Testis (tissue), 3 donors: ENCODE measurements around the gene C1orf21. TPM values are rescaled to one million over a fixed set of nuclear protein-coding genes. Genes with fewer than 3 reads are reported as not detected.

Experiments used
- DNase-seq: peaks from one replicate; pipeline ENCODE4 v3.0.0-alpha.2; 2019
- H3K27ac ChIP-seq, 2 donors: fragments of 200-600 bp; sonication (generic); one replicate each; pipeline ENCODE4 v1.5.1; 2019
- H3K27me3 ChIP-seq: fragments of 200-600 bp; sonication (generic); one replicate; pipeline ENCODE4 v1.5.1; 2019
- H3K36me3 ChIP-seq: fragments of 200-600 bp; sonication (generic); one replicate; pipeline ENCODE4 v1.5.1; 2017; ENCODE audit warnings: low read depth; ENCODE audit errors: missing control alignments
- H3K4me1 ChIP-seq: fragments of 200-600 bp; sonication (generic); one replicate; pipeline ENCODE4 v1.5.1; 2019
- H3K4me3 ChIP-seq, 2 donors: fragments of 200-600 bp; sonication (generic); one replicate each; pipeline ENCODE4 v1.5.1; 2017 to 2019
- H3K9me3 ChIP-seq: fragments of 200-600 bp; sonication (generic); one replicate; pipeline ENCODE4 v1.5.1; 2017
- CTCF ChIP-seq, 3 experiments: fragments of 450-650 bp in 2 of 3; fragments of 200-600 bp in 1 of 3; sonication (generic) in 1 of 3; IDR thresholded peaks; one replicate each; pipeline ENCODE4 v1.5.1; 2016 to 2019; ENCODE audit warnings: antibody characterized with exemption in 3 of 3, mild to moderate bottlenecking in 2 of 3, moderate library complexity in 1 of 3
- POLR2A ChIP-seq: fragments of 450-650 bp; IDR thresholded peaks from one replicate; pipeline ENCODE4 v1.6.1; 2017; ENCODE audit warnings: antibody characterized with exemption, mild to moderate bottlenecking, moderate library complexity
- WGBS, 2 donors: methylation state at CpG; one replicate each; pipeline ENCODE4 v1.1.5; 2018; 5-methylcytosine and 5-hydroxymethylcytosine counted together
- intact Hi-C: fragments of 100-400 bp; cut with DNase I; formaldehyde crosslinking; loops from one replicate; pipeline ENCODE4 v1.15.1; 2023; ENCODE audit warnings: low total_unique reads
- polyA plus RNA-seq: library from polyadenylated mRNA; stranded (reverse); fragments of 350-450 nt; fragmentation: Illumina TruSeq; extraction: RNeasy Lipid Tissue Mini Kit (QIAGEN cat#74804); gene quantifications from one replicate; pipeline ENCODE4 v1.2.3, GENCODE V29; 2014; ENCODE audit warnings: low read depth, low replicate concordance; ENCODE audit not compliant: insufficient read depth
- total RNA-seq, 2 donors: library from RNA; depleted of rRNA; stranded (reverse); fragments of >200 nt; gene quantifications; one replicate each; pipeline ENCODE4 v1.2.3, GENCODE V29; 2016

The C1orf21 gene
- total and polyA plus RNA-seq, 3 donors from 2014 or later: 13.9 to 17.2 (median 16.0) TPM

GRCh38 chr1:184539580-184539979 lies 152.8 kb downstream of the C1orf21 start:
- Histone ChIP-seq H3K4me1 (peaks cover 7% of the 10 kb centered on the region), H3K27me3 (no peaks in the 10 kb centered on the region), H3K36me3 (no peaks in the 10 kb centered on the region), H3K9me3 (no peaks in the 10 kb centered on the region), H3K4me3 (no peak overlapping the region), H3K27ac (no peak overlapping the region)
- intact Hi-C loops: no loop called here
- DNase-seq: no peak
- TF ChIP-seq POLR2A (no peak), CTCF (IDR thresholded peaks at IDR 0.05) (no peak)
- WGBS, 2 donors: 93 to 100% methylated on average over 2 of the region's 2 CpGs

DNA sequence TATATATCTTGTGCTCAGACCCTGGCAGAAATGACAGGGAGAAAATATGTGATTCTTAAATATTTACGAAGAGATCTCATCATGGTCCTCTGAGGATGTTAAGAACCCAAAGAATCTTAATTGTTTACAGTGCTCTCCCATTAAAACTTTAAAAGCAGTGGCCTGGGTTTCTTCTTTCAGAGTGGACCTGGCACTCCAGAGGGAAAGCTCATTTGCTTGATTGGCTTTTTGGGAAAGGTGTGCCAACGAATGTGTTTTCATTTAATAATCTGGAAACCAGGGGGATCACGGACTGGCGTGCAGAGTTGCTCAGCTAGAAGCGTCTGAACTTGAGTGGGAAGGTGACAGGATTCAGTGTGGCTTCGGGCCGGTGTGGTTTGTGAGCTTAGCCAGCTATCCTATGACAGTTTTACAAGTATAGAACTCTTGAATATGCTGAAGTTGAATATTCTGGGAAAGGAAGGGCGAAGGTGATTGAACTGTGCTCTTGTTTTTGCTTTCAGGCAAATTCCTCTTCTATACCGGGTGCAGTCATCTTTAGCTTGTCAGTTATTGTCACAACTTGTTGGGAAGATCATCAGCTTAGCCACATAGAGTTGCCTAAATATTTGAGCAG lies 154.8 kb downstream of the C1orf21 start:
- no peak overlapping the region for H3K27ac ChIP-seq
- no peak overlapping the region for H3K4me3 ChIP-seq
- DNase-seq: no peak
- no peaks in the 10 kb centered on the region for H3K9me3 ChIP-seq
- intact Hi-C loops: no loop called here
- H3K4me1 ChIP-seq: no peaks in the 10 kb centered on the region
- no peaks in the 10 kb centered on the region for H3K27me3 ChIP-seq
- WGBS, 2 donors: 89 to 94% methylated on average over 9 of the region's 9 CpGs
- H3K36me3 ChIP-seq: no peaks in the 10 kb centered on the region
- TF ChIP-seq POLR2A: no peak
- TF ChIP-seq CTCF (IDR thresholded peaks at IDR 0.05): no peak

DNA sequence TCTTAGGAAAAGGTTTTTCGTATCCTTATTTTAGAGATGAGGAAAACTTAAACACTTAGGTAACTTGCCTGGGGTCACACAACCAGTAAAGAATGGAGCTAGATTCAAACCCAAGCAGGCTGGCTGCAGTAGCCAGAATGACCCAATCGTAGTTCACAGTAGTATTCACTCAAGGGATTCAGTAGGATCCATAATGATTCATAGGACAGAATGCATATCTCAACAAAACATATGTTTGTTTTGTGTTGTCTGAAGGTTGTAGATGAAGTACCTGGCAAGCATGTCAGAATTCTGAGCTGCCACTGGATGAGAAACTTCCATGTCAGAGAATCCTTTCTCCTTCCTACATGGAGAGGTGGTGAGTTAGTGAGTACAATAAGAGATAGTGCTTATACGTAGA lies 155.5 kb downstream of the C1orf21 start:
- H3K27me3 ChIP-seq: no peaks in the 10 kb centered on the region
- intact Hi-C loops: no loop called here
- DNase-seq: no peak
- H3K4me1 ChIP-seq: no peaks in the 10 kb centered on the region
- no peak overlapping the region for H3K27ac ChIP-seq
- H3K9me3 ChIP-seq: no peaks in the 10 kb centered on the region
- WGBS, 2 donors: 91 to 98% methylated on average over 3 of the region's 3 CpGs
- H3K36me3 ChIP-seq: no peaks in the 10 kb centered on the region
- TF ChIP-seq POLR2A (no peak), CTCF (IDR thresholded peaks at IDR 0.05) (no peak)
- H3K4me3 ChIP-seq: no peak overlapping the region

GRCh38 chr1:184545601-184546000 lies 158.8 kb downstream of the C1orf21 start:
- intact Hi-C loops: no loop called here
- DNase-seq: no peak

More at GRCh38 chr1:184545601-184546000, 158.8 kb downstream of the C1orf21 start:
- H3K4me3 ChIP-seq: no peak overlapping the region
- H3K4me1 ChIP-seq: no peaks in the 10 kb centered on the region
- no peaks in the 10 kb centered on the region for H3K36me3 ChIP-seq
- no peaks in the 10 kb centered on the region for H3K27me3 ChIP-seq
- 90 to 93% methylated on average over 4 of the region's 4 CpGs for WGBS, 2 donors
- H3K27ac ChIP-seq: no peak overlapping the region
- TF ChIP-seq CTCF (IDR thresholded peaks at IDR 0.05): no peak
- TF ChIP-seq POLR2A: no peak
- no peaks in the 10 kb centered on the region for H3K9me3 ChIP-seq
